IMR-90 (cell line): ENCODE measurements around the gene LHPP. TPM values are rescaled to one million over a fixed set of nuclear protein-coding genes. Genes with fewer than 3 reads are reported as not detected.

Experiments
- ATAC-seq: fragments of 200-7000 bp; cut with Tn5 transposase; 2 replicates; pipeline ENCODE4 v1.9.1; 2020; ENCODE audit warnings: low read depth, mild to moderate bottlenecking, moderate library complexity
- BruUV-seq: library from RNA; stranded (reverse); fragments of 400-500 nt; replicated peaks from 2 replicates; lab custom pipeline; 2021; lab: Mats Ljungman, UMichigan
- CTCF ChIA-PET: fragments of 300-600 bp; formaldehyde crosslinking; extraction: SDS; loops from one replicate; lab custom pipeline; 2021; ENCODE audit warnings: antibody characterized with exemption; lab: Yijun Ruan, JAX
- POLR2A ChIA-PET: fragments of 300-600 bp; sonication (Branson Sonifier 250); formaldehyde crosslinking; loops from one replicate; lab custom pipeline; 2022; ENCODE audit warnings: antibody characterized with exemption; ENCODE audit not compliant: unreplicated experiment; lab: Charles Lee
- DNase-seq: peaks from one replicate; pipeline ENCODE4 v3.0.0; 2013
- H2AFZ ChIP-seq: replicated peaks from 2 replicates; pipeline ENCODE3; 2013; ENCODE audit warnings: low read length, mild to moderate bottlenecking; ENCODE audit not compliant: poor library complexity
- H2AK5ac ChIP-seq: 2 replicates; pipeline ENCODE4 v1.6.1; 2013; ENCODE audit warnings: low read depth, low read length, inconsistent platforms
- H2AK9ac ChIP-seq: replicated peaks from 2 replicates; pipeline ENCODE3; 2013; ENCODE audit warnings: mild to moderate bottlenecking, low read depth, low read length, moderate library complexity; ENCODE audit not compliant: poor library complexity
- H2BK120ac ChIP-seq: 2 replicates; pipeline ENCODE4 v1.6.1; 2013; ENCODE audit warnings: low read depth, low read length, inconsistent platforms
- H2BK15ac ChIP-seq: 3 replicates; pipeline ENCODE4 v1.6.1; 2013; ENCODE audit warnings: low read depth, low read length, inconsistent platforms
- H2BK20ac ChIP-seq: 2 replicates; pipeline ENCODE4 v1.6.1; 2013; ENCODE audit warnings: low read depth, mild to moderate bottlenecking, inconsistent platforms, low read length, moderate library complexity
- H2BK5ac ChIP-seq: 2 replicates; pipeline ENCODE4 v1.6.1; 2013; ENCODE audit warnings: mild to moderate bottlenecking, low read depth, low read length, inconsistent platforms; ENCODE audit not compliant: poor library complexity, severe bottlenecking
- H3K14ac ChIP-seq: replicated peaks from 2 replicates; pipeline ENCODE4 v1.6.1; 2013; ENCODE audit warnings: low read depth, low read length, inconsistent platforms
- H3K18ac ChIP-seq: 2 replicates; pipeline ENCODE4 v1.6.1; 2013; ENCODE audit warnings: low read depth, low read length, control low read depth
- H3K23ac ChIP-seq: 2 replicates; pipeline ENCODE4 v1.6.1; 2013; ENCODE audit warnings: low read depth, low read length, inconsistent platforms
- H3K27ac ChIP-seq: 2 replicates; pipeline ENCODE4 v1.5.1; 2013; ENCODE audit warnings: mild to moderate bottlenecking, control low read depth, low read length; ENCODE audit not compliant: insufficient read depth
- H3K27me3 ChIP-seq: 2 replicates; pipeline ENCODE4 v1.6.1; 2013; ENCODE audit warnings: low read length; ENCODE audit not compliant: control insufficient read depth, insufficient read depth
- H3K36me3 ChIP-seq: 2 replicates; pipeline ENCODE4 v1.6.1; 2013; ENCODE audit warnings: low read length, mixed read lengths; ENCODE audit not compliant: control insufficient read depth, insufficient read depth
- H3K4ac ChIP-seq: 2 replicates; pipeline ENCODE4 v1.6.1; 2013; ENCODE audit warnings: low read depth, low read length, inconsistent platforms
- H3K4me1 ChIP-seq: 2 replicates; pipeline ENCODE4 v1.6.1; 2013; ENCODE audit warnings: low read length, mixed read lengths; ENCODE audit not compliant: control insufficient read depth, insufficient read depth
- H3K4me2 ChIP-seq: 2 replicates; pipeline ENCODE4 v1.6.1; 2013; ENCODE audit warnings: low read depth, mild to moderate bottlenecking, control low read depth, low read length, moderate library complexity
- H3K4me3 ChIP-seq: 2 replicates; pipeline ENCODE4 v1.5.1; 2013; ENCODE audit warnings: low read depth, mild to moderate bottlenecking, control low read depth, low read length, moderate library complexity; ENCODE audit not compliant: insufficient read depth
- H3K56ac ChIP-seq: 2 replicates; pipeline ENCODE4 v1.6.1; 2013; ENCODE audit warnings: low read length, inconsistent platforms; ENCODE audit not compliant: insufficient read depth; ENCODE audit errors: extremely low read depth
- H3K79me1 ChIP-seq, 2 experiments: 2 replicates each; pipeline ENCODE4 v1.6.1; 2013; ENCODE audit warnings: low read length in 2 of 2, inconsistent platforms in 1 of 2, low read depth in 1 of 2
- H3K9ac ChIP-seq: 2 replicates; pipeline ENCODE4 v1.6.1; 2013; ENCODE audit warnings: low read depth, low read length, control low read depth
- H3K9me1 ChIP-seq: 2 replicates; pipeline ENCODE4 v1.6.1; 2013; ENCODE audit warnings: low read length, inconsistent platforms; ENCODE audit not compliant: insufficient read depth
- H3K9me3 ChIP-seq: 2 replicates; pipeline ENCODE4 v1.6.1; 2013; ENCODE audit warnings: low read length; ENCODE audit not compliant: control insufficient read depth, insufficient read depth
- H4K20me1 ChIP-seq: 2 replicates; pipeline ENCODE4 v1.6.1; 2013; ENCODE audit warnings: low read length, inconsistent platforms; ENCODE audit not compliant: insufficient read depth
- H4K5ac ChIP-seq: 2 replicates; pipeline ENCODE4 v1.6.1; 2013; ENCODE audit warnings: mild to moderate bottlenecking, low read depth, low read length, control low read depth
- H4K8ac ChIP-seq, 2 experiments: 2 replicates each; pipeline ENCODE4 v1.6.1; 2013; ENCODE audit warnings: low read depth in 2 of 2, low read length in 2 of 2, control low read depth in 1 of 2, inconsistent platforms in 1 of 2
- H4K91ac ChIP-seq: 2 replicates; pipeline ENCODE4 v1.6.1; 2013; ENCODE audit warnings: low read depth, low read length, inconsistent platforms; ENCODE audit not compliant: insufficient read depth
- FOS ChIP-seq: fragments of 150-350 bp; IDR thresholded peaks from 2 replicates; pipeline ENCODE4 v1.6.1; 2016; ENCODE audit warnings: low read depth, low read length
- MXI1 ChIP-seq: IDR thresholded peaks from 2 replicates; pipeline ENCODE4 v1.6.1; 2012; ENCODE audit warnings: low read depth, mild to moderate bottlenecking, low read length, moderate library complexity, borderline replicate concordance
- RFX5 ChIP-seq: IDR thresholded peaks from 2 replicates; pipeline ENCODE4 v1.8.0; 2012; ENCODE audit warnings: low read depth, mild to moderate bottlenecking, low read length, moderate library complexity
- SMC3 ChIP-seq: fragments of 150-350 bp; IDR thresholded peaks from 2 replicates; pipeline ENCODE4 v1.6.1; 2016; ENCODE audit warnings: low read depth, mild to moderate bottlenecking, antibody characterized with exemption, low read length, moderate library complexity
- WGBS, 2 experiments: methylation state at CpG; one replicate each; pipeline versions ENCODE4 v1.1.5 to v1.1.7; 2013; ENCODE audit warnings: missing lambda C conversion rate in 2 of 2; ENCODE audit not compliant: insufficient read length in 1 of 2; ENCODE audit errors: extremely low coverage in 2 of 2; 5-methylcytosine and 5-hydroxymethylcytosine counted together
- dilution Hi-C: fragments of 300-500 bp; cut with HindIII; formaldehyde crosslinking; loops from one replicate; pipeline ENCODE4 v1.14.3; 2018; ENCODE audit warnings: low sequenced_read_pairs; ENCODE audit not compliant: unreplicated experiment
- in situ Hi-C: fragments of 300-500 bp; cut with MboI; formaldehyde crosslinking; loops from 3 replicates; pipeline ENCODE4 v1.14.3; 2019; ENCODE audit warnings: low sequenced_read_pairs, inconsistent platforms, mixed read lengths
- intact Hi-C: fragments of 100-400 bp; cut with micrococcal nuclease; formaldehyde crosslinking; loops from 2 replicates; pipeline ENCODE4 v1.10.0; 2022
- polyA plus RNA-seq, 3 experiments: library from polyadenylated mRNA; depleted of rRNA; stranded (reverse); fragments of >200 nt; gene quantifications; 2 replicates each; pipeline ENCODE4 v1.2.3, GENCODE V29; 2012; ENCODE audit warnings: low replicate concordance in 1 of 3
- total RNA-seq: library from RNA; depleted of rRNA; stranded (reverse); fragments of >200 nt; gene quantifications from 2 replicates; pipeline ENCODE4 v1.2.3, GENCODE V29; 2012
- TF ChIP-seq, protein P1 (sequence below): fragments of 150-350 bp; IDR thresholded peaks from 2 replicates; pipeline ENCODE4 v1.6.1; 2016; ENCODE audit warnings: low read depth, mild to moderate bottlenecking, low read length, moderate library complexity, borderline replicate concordance

LHPP gene
- total and polyA plus RNA-seq, 2 of the 4 experiments (the other 2 are of a cell fraction) = 2.7 to 8.3 TPM

- no peak overlapping the region for H2BK5ac ChIP-seq
- no peak overlapping the region for H3K27ac ChIP-seq
- H2BK15ac ChIP-seq = no peak overlapping the region
- DNase-seq = no peak
- no peak overlapping the region for H3K14ac ChIP-seq
- H3K36me3 ChIP-seq = no peaks in the 10 kb centered on the region
- H3K4me1 ChIP-seq = peaks cover 10% of the 10 kb centered on the region; the same call in 1 of the 2 replicates
- H3K18ac ChIP-seq = no peak overlapping the region
- H4K20me1 ChIP-seq = no peaks in the 10 kb centered on the region; the same call in 1 of the 2 replicates
- H3K4ac ChIP-seq = no peak overlapping the region
- BruUV-seq = no TSS peak
- TF ChIP-seq MXI1 (no peak), RFX5 (no peak), SMC3 (no peak), FOS (no peak)
- TF ChIP-seq, protein P1, sequence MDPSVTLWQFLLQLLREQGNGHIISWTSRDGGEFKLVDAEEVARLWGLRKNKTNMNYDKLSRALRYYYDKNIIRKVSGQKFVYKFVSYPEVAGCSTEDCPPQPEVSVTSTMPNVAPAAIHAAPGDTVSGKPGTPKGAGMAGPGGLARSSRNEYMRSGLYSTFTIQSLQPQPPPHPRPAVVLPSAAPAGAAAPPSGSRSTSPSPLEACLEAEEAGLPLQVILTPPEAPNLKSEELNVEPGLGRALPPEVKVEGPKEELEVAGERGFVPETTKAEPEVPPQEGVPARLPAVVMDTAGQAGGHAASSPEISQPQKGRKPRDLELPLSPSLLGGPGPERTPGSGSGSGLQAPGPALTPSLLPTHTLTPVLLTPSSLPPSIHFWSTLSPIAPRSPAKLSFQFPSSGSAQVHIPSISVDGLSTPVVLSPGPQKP = no peak
- no peak overlapping the region for H3K23ac ChIP-seq
- no peak for ATAC-seq
- H3K4me3 ChIP-seq = no peak overlapping the region
- no peak overlapping the region for H2AK5ac ChIP-seq
- in situ Hi-C loops = no loop called here
- no peak overlapping the region for H3K4me2 ChIP-seq
- no peak overlapping the region for H4K8ac ChIP-seq
- dilution Hi-C loops = no loop called here
- H4K5ac ChIP-seq = no peak overlapping the region
- H4K91ac ChIP-seq = no peak overlapping the region
- H2BK20ac ChIP-seq = no peak overlapping the region
- no peak overlapping the region for H3K9ac ChIP-seq
- peaks cover 10% of the 10 kb centered on the region for H3K9me1 ChIP-seq
- no CpG with 5 or more reads among the region's 7 CpGs for WGBS, 2 experiments
- no peak overlapping the region for H3K56ac ChIP-seq
- intact Hi-C loops = no loop called here
- ChIA-PET POLR2A (no interaction called here), CTCF (no interaction called here)
- no peak overlapping the region for H2AK9ac ChIP-seq
- no peak overlapping the region for H2BK120ac ChIP-seq
- no peaks in the 10 kb centered on the region for H3K9me3 ChIP-seq
- no peaks in the 10 kb centered on the region for H3K27me3 ChIP-seq
- no peak overlapping the region for H2AFZ ChIP-seq
- H3K79me1 ChIP-seq = peaks cover 0 to 15% of the 10 kb centered on the region in 2 experiments; a peak in 1 of 4 replicates
Measured at GRCh38 chr10:124640056-124640455, 178.4 kb downstream of the LHPP start.
